GM19463 (cell line): ENCODE measurements around the gene SORD.

ENCODE experiments used
- ATAC-seq: cut with Tn5 transposase; IDR thresholded peaks from one replicate; pipeline ENCODE4 v1.9.1; 2021; ENCODE audit warnings: mild to moderate bottlenecking, moderate library complexity; ENCODE audit not compliant: unreplicated experiment

SORD gene

GRCh38 chr15:45114751-45115085, 91.7 kb downstream of the SORD start:
- no peak for ATAC-seq

GRCh38 chr15:45115312-45115820, 92.4 kb downstream of the SORD start:
- no peak for ATAC-seq

GRCh38 chr15:45116006-45116481, 93.0 kb downstream of the SORD start:
- ATAC-seq = no peak

GRCh38 chr15:45116482-45117307, 93.7 kb downstream of the SORD start:
- ATAC-seq = no peak

- ATAC-seq = no peak
These were observed 94.5 kb downstream of the SORD start for GRCh38 chr15:45117308-45118130.

- peak; percentile 96 for ATAC-seq
These were observed 95.2 kb downstream of the SORD start for GRCh38 chr15:45118131-45118588.

GRCh38 chr15:45118996-45119395, 96.0 kb downstream of the SORD start:
- no peak for ATAC-seq

GRCh38 chr15:45120081-45120972, 97.3 kb downstream of the SORD start:
- ATAC-seq = no peak

- no peak for ATAC-seq
These were observed 98.0 kb downstream of the SORD start for GRCh38 chr15:45121020-45121419.

- no peak for ATAC-seq
These were observed 98.9 kb downstream of the SORD start for GRCh38 chr15:45121706-45122417.

- ATAC-seq = no peak
These were observed 99.7 kb downstream of the SORD start for GRCh38 chr15:45122719-45123118.

GRCh38 chr15:45123397-45123796, 100.4 kb downstream of the SORD start:
- ATAC-seq = no peak

GRCh38 chr15:45126535-45127158, 103.7 kb downstream of the SORD start:
- ATAC-seq = no peak
